GM21723 (cell line): ENCODE results near the gene CLPX.
A peak's percentile ranks its signal among the peaks of the same experiment; 100 is the strongest.
"Not testable (repeated sequence)": the region's sequence is repeated elsewhere in the genome, so short reads cannot be mapped to it uniquely, and the experiment has no call there.

ENCODE experiments used
- ATAC-seq: cut with Tn5 transposase; IDR thresholded peaks from one replicate; pipeline ENCODE4 v1.9.1; 2021; ENCODE audit warnings: mild to moderate bottlenecking, moderate library complexity; ENCODE audit not compliant: unreplicated experiment

CLPX gene

DNA sequence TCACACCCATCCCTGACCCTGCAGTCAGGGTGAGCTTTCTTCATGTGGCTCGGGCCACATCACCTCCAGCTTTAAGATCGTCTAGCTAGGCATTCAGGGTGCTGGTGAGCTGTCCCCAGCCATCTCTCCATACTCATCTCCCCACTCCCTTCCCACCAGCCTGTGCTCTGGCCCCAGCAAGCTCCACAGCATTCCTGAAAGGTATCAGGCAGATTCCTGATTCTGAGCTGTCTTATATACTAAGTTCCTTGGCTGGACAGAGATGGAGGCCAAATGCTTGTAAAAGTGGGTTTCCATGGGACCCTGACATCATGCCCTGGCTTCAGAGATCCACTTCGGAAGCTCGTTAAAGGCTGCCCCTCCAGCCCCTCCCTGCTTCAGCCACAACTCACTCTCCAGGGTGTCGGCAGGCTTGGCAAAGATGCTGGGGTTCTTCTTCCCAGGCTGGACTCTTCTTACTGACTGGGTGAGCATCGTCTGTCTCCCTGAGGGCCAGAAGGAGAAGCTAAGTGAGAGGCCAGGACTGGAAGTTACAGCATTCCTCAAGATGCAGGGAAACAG is 22.2 kb upstream of the CLPX start:
- ATAC-seq = no peak

DNA sequence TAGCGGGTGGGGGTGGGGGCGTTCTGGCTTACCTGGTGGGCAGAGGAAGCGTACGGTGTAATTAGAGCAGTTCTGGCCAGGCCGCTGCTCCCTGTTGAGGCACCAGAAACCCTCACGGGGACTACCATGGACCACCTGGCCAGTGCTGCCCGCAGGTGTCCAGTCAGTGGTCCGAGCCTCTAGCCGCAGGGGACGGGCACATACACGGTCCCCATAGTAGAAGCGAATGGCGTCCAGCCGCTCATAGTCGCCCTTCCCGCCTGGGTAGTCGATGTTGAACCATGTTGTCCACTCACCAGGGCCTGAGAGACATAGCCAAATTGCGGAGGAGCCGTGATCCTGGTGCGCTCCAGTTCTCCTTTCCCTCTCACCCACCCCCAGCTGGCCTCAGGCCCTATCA is 21.6 kb upstream of the CLPX start:
- no peak for ATAC-seq

DNA sequence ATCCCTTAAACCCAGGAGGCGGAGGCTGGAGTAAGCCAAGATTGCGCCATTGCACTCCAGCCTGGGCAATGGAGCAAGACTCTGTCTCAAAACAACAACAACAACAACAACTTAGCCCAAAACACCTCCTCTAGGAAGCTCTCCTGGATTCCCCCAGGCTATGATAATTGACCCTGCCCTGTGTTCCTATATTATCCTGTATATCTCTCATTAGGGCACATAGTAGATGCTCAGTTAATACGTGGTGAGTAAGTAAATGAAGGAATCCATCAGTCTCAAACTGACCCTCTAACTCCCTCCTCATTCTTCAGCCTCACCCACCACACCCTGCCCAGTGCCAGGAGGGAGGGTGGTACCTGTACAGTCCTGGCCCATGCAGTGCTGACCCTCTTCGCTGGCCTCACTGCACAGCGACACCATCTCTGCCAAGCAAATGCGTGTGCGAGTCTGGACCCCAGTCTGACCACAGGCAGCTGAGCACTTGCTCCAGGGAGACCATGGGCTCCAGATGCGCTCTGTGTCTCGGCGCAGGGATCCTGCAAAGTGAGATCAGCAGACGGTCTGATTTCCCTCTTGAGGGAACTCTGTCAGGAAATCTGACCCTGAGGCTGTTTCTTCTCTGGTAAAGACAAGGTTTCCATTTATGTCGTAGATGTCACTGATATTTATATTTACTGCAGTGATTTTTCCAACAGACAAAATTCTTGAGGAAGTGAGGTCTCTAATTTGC is 20.0 kb upstream of the CLPX start:
- ATAC-seq = no peak

DNA sequence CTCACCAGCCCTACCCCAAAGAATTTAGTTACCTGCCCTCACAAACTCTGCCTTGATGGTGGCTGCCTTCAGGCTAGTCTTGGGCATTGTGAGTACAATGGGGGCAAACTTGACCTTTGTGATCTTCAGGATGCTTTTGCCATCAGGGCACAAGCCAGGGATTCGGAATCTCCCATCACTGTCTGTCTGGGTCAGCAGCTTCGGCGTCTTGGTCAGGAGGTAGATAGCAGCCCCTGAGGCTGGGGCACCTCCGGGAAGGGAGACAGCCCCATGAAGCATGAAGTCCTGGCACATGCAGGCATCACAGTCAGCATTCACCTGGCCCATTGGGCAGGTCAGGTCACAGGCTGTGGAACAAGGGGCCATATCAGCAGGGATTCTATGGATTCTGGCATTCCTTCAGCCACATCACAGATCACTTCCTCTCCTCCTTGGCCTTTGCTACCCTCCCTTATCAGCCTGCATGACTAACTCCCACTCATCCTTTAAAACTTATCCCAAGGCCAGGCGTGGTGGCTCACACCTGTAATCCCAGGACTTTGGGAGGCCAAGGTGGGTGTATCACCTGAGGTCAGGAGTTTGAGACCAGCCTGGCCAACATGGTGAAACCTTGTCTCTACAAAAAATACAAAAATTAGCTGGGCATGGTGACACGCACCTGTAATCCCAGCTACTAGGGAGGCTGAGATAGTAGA is 19.2 kb upstream of the CLPX start:
- no peak for ATAC-seq

DNA sequence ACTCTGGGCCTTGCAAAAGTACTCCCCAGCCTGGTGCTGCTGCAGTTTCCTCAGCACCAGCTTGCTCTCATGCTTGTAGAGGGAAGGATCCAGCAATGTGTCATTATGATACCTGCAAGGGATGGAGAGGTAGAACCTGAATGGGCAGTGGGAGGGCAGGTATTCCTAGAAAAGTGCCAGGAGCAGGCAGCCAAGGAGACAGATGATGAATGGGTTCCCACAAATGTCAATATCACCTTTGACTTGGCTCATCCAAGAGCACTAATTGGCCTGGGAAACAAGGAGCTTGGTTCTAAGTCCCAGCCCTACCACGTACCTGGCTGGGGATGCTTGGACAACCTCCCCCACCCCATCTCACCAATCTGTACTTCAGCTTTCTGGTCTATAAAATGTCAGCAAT is 16.8 kb upstream of the CLPX start:
- no peak for ATAC-seq

DNA sequence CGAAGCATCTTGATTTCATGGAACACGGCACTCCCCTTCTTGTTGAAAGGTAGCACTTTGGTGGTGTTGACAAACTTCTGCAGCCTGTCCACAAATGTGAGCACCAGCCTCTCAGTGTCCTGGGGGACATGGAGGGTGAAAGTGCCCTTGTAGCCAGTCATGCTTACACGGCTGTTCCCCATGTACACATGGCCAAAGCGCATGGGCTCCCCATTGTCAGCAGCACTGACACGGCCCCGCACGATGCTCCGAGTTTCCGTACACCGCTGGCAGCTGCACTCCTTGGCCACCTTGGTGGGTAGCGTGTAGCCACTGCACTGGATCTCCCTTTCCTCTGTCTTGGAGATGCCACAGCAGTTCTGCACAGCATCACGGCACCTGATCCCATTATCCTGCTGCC is 13.4 kb upstream of the CLPX start:
- no peak for ATAC-seq

DNA sequence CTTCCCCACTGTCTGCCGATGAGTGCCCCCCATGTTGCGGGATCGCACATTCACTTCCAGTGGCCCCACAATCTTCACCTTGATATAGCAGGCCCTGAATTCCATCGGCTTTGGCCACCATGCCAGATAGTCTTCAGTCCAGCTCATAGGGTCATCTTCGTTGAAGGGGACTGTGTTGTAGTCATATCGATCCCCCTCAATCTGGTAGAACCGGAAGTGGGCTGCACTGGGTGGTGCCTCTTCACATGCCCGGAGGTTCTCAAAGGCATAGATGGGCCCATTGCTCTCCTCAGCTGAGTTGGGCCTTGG is 12.1 kb upstream of the CLPX start:
- no peak for ATAC-seq

DNA sequence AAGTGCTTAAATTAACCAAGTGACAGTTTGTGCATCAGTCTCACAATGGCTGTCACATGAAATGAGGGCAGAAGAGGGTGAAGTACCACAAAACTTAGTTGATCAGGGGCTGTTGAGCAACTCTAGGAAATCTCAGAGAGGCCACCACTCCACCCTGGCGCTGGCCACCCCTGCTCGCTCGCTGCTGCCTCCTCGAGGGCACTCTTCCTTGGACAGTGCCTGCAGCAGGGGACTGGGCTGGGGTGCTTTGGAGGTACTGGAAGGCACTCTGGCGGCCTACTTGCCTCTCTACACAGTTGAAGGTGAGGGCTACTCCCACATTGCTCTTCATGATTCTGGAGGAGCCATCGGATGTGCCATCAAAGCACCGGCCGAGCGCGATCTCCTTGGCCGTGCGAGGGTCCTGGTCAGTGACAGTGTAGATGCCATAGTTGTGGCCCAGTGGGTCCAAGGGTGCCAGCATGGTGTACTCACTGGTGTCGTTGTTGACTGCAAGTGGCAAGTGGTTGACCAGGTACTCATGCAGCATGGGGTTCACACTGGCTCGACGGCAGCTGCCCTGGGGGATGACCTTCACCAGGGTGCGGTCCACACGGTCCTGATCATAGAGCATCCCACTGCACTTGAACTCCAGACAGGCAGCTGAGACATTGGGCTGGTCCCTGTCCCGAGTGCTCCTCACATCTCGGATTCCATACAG is 11.6 kb upstream of the CLPX start:
- ATAC-seq = no peak

DNA sequence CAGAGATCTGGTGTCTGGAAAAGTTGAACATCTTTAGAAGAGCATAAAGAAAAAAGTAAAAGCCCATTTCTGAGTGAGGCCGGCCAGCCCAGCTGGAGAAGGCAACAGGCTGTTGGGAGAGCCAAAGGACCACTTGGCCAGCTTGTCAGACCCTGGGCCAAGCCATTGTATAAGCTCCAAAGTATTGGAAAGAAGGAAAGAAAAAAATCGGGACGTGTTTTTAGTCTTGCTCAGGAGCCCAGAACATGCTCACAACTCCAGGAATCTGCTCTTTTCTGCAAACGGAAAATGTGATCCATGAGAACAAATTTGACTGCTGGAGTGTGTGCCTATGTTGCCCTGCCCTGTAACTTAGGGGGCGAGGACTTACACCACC is 10.4 kb upstream of the CLPX start:
- no peak for ATAC-seq

DNA sequence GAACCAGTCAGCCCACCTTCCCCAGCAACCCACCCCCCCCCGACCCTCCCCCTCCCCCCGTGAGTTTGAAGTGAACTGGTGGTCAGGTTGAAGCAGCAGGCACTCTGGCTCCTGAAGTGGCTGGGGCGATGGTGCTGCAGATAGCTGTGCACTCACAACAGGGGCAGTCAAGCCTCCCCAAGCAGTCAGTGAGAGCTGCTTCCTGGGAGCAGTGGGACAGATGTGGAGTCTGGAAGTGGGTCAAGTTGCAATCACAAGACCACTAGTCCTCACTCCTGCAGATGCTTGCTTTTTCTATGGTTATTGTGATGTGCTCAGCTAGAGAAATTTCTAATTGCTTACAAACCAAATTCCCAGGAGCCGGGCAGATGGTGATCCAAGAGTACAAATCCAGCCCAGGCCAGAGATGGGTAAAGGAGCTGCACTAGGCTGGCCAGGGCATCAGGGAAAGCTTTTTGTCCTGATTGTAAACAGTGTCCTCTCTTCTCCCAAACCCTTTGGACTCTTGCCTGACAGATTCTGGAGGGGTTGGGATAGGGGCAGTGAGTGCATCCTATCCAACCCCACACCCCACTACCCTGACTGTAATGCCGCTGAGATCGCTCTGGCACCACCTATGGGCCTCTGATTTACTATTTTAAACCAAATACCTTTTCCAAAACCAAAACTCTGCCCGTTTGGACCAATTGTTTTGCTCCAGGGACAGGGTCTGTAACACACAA is 9.8 kb upstream of the CLPX start:
- ATAC-seq = no peak

DNA sequence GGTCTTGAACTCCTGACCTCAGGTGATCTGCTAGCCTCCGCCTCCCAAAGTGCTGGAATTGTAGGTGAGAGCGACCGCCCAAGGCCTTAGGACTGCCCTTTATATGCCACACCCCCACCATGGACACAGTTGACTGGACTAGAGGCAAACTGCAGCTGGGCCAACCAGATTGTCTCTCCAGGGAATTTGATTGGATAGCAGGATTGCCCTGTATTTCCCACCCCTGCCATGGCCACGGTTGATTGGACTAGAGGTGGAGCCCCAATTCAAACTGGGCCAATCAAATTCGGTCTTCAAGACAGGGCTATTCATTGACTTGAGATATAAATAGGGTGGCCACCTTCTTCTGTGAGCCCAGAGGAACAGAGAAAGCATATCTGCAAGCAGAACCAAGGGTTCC is 6.9 kb upstream of the CLPX start:
- no peak for ATAC-seq

DNA sequence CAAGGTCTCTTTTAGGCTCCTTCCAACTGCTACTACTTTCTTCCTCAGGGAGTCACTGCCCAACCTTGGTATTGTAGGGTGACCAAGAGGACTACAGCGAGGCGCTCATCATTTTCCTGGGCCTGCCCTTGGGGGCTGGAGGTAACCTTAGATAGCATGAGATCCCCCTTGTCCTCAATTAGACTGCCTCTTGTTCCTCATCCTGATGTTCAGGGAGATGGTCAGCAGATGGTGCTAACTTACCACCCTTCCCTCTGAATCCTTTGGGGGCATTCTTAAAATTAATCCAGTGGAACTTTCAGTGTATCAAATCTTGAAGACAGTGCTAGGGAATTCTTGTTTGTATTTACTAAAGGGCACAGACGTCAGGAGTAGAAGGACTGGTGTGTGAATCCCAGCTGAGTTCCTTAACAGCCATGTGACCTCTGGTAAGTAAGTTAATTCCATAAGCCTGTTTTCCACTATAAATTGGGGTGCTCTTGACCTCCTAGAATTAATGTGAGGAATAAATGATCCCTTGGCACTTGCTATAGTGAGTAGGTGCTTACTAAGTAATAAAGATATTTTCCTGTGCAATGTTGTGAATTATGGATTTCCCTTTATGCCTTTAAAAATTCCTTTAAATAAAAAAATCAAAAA is 4.1 kb upstream of the CLPX start:
- no peak for ATAC-seq

DNA sequence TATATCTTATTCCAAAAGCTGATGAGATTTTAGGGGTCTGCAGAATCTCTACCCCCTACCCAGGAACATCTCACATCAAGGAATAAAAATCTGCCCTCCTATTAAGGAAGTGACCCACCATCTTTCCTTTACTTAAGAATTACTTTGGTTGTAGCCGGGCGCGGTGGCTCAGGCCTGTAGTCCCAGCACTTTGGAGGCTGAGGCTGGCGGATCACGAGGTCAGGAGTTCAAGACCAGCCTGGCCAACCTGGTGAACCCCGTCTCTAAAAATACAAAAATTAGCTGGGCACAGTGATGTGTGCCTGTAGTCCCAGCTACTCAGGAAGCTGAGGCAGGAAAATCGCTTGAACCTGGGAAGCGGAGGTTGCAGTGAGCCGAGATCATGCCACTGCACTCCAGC is 3.3 kb upstream of the CLPX start:
- not testable (repeated sequence) for ATAC-seq

DNA sequence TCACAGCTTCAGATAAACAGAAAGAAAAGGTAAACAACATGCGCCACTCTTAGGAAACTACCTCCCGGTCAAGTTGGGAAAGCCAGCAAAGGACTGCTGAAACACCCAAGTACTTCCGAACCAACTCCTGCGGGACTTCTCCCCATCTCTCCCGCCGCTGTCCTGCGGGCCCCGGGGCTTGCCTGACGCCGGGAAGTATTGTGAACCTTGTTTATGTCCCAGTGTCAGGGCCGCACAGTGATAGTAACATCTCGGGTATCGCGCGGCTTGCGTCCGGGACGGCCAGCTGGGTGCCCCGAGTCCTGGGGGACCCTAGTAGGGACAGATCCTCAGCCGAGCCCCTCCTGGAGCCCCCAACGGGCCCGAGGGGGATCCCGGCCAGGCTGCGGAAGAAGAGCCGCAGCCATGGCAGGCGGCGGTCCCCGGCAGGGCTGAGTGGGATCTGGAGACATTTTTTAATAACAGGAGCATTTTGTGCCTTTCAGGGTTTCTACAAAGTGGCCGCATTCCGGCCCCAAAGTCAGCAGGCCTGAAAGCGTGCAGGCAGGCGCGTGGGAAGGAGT is 756 bp downstream of the CLPX start:
- peak; percentile 33 for ATAC-seq

DNA sequence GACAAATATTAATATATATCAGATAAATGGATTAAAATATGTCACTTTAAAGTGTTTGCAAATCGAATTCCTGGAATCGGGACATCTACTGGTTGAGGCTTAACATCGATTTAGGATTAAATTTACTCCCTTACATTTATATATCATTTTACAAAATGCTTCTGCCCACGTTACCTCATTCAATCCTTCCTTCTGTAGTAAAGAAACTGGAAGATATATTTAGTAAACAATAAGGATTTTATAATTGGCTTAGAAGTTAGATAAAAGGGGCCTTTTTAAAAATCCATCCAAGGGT is 1.3 kb downstream of the CLPX start:
- ATAC-seq = no peak

DNA sequence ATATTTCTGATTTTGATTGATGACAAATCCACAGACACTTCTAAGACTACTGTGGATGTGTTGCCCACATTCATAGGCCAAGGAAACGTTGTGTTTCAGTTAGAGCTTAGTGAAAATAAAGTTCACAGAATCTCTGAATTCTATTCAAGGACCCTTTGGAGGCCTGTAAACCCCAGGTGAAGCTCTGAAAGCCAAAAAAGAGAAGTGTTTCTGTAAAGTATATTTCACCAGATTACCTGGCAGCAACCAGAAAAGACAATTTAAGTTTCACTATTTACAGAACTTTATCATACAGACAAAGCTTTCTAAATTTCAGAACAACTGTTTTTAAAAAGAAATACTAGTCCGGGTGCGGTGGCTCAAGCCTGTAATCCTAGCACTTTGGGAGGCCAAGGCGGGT is 2.6 kb downstream of the CLPX start:
- no peak for ATAC-seq

DNA sequence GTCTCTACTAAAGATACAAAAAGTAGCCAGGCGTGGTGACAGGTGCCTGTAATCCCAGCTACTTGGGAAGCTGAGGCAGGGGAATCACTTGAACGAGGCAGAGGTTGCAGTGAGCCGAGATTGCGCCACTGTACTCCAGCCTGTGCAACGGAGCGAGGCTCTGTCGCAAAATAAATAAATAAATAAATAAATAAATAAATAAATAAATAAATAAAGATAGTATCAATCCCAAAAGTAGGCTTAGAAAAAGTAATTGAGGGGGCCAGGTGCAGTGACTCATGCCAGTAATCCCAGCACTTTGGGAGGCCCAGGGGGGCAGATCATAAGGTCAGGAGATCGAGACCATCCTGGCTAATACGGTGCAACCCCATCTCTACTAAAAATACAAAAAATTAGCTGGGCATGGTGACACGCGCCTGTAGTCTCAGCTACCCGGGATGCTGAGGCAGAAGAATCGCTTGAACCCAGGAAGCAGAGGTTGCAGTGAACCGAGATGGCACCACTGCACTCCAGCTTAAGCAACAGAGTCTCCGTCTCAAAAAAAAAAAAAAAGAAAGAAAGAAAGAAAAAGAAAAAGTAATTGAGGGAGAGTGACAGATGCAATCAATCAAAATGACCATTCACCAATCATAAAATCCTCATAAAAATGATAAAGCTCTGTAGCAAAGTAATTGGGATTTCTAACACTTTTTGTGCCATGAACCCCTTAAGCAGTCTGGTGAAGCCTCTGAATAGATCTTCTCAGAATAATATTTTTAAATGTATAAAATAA is 3.4 kb downstream of the CLPX start:
- not testable (repeated sequence) for ATAC-seq

DNA sequence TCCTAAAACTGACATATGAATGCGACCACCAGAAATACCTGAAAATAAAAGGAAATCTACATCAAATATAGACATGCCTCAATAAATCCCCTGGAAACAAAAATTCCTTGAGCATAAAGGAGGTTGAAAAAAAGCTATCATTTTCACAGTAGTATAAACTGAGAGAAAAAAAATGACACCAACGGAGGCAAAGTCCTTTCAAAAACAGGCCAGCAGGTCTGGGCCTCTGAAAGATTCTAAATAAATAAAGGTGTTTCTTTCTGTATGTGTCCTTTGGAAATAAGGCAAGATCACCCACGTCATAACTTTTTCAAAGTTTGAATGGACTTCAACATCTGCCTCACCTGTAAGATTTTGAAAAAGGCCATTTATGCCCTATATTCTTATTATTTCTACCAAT is 5.0 kb downstream of the CLPX start:
- ATAC-seq = no peak

DNA sequence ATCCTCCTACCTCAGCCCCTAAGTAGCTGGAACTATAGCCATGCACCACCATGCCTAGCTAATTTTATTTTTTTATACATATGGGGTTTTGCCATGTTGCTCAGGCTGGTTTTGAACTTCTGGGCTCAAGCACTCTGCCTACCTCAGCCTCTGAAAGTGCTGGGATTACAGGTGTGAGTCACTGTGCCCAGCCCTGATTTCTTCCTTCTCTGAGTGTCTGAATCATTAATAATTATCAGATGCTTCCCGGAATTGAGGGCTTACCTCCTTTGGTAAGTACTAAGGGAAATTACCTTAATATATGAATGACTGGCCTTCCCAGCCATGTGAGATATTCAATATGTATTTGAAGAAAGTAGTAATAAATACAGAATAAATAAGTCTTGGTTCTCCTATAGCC is 7.2 kb downstream of the CLPX start:
- ATAC-seq = no peak

DNA sequence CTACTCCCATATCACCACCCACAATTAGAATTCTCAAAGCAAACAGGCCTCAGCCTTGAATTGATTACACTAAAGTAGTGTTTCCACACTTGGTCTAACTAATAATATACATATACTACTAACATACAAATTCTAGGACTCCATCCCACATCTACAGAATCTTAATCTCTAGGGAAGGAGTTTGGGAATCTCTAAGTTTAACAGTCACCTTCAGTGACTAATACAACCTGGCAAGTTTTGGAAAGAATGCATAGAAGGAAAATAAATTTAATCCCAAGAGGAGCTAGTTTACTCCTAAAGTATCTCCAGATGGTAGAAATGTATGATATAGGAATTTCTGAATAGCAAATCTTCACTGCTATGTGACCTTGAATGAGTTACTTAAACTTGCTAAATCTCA is 9.1 kb downstream of the CLPX start:
- ATAC-seq = no peak
